Keratinocyte (primary cell): ENCODE measurements around the gene VAMP1. TPM values are rescaled to one million over a fixed set of nuclear protein-coding genes. Genes with fewer than 3 reads are reported as not detected.

Source experiments
- DNase-seq: peaks from one replicate; pipeline ENCODE4 v3.0.0-alpha.2; 2011; ENCODE audit warnings: low read depth, missing footprints, low spot score
- FAIRE-seq: peaks from 2 replicates; lab custom pipeline; 2011; peaks lifted over from hg19 to GRCh38; lab: Jason Lieb, UNC
- H2AFZ ChIP-seq: 2 replicates; pipeline ENCODE4 v1.6.0; 2012; ENCODE audit warnings: low read length, control low read depth, inconsistent platforms; ENCODE audit not compliant: control insufficient read depth
- H3K27ac ChIP-seq: 2 replicates; pipeline ENCODE4 v1.5.1; 2011; ENCODE audit warnings: low read length; ENCODE audit not compliant: control insufficient read depth, insufficient read depth
- H3K27me3 ChIP-seq: 3 replicates; pipeline ENCODE4 v1.6.0; 2011; ENCODE audit warnings: low read length; ENCODE audit not compliant: control insufficient read depth, insufficient read depth; ENCODE audit errors: extremely low read depth
- H3K36me3 ChIP-seq, 2 experiments: 2 replicates in 1 of 2; 3 replicates in 1 of 2; pipeline ENCODE4 v1.5.1; 2011; ENCODE audit warnings: low read length in 2 of 2, mild to moderate bottlenecking in 1 of 2; ENCODE audit not compliant: control insufficient read depth in 2 of 2, insufficient read depth in 2 of 2; ENCODE audit errors: extremely low read depth in 1 of 2
- H3K4me1 ChIP-seq: 3 replicates; pipeline ENCODE4 v1.5.1; 2011; ENCODE audit warnings: low read length; ENCODE audit not compliant: control insufficient read depth, insufficient read depth; ENCODE audit errors: extremely low read depth
- H3K4me2 ChIP-seq: 3 replicates; pipeline ENCODE4 v1.6.0; 2011; ENCODE audit warnings: low read depth, low read length; ENCODE audit not compliant: control insufficient read depth, insufficient read depth; ENCODE audit errors: extremely low read depth
- H3K4me3 ChIP-seq, 3 experiments: fragments of 200-600 bp in 1 of 3; sonication (generic) in 1 of 3; 2 replicates in 2 of 3; 3 replicates in 1 of 3; pipeline ENCODE4 v1.5.1; 2011 to 2016; ENCODE audit warnings: low read length in 3 of 3, mild to moderate bottlenecking in 3 of 3, control low read depth in 2 of 3, inconsistent platforms in 1 of 3, low read depth in 1 of 3, mixed read lengths in 1 of 3, mixed run types in 1 of 3, moderate library complexity in 1 of 3; ENCODE audit not compliant: control insufficient read depth in 2 of 3, insufficient read depth in 2 of 3; ENCODE audit errors: extremely low read depth in 1 of 3
- H3K79me2 ChIP-seq: 2 replicates; pipeline ENCODE4 v1.6.0; 2012; ENCODE audit warnings: low read length; ENCODE audit not compliant: control insufficient read depth, insufficient read depth
- H3K9ac ChIP-seq: 3 replicates; pipeline ENCODE4 v1.6.0; 2011; ENCODE audit warnings: low read length; ENCODE audit not compliant: control insufficient read depth, insufficient read depth; ENCODE audit errors: extremely low read depth
- H3K9me1 ChIP-seq: 3 replicates; pipeline ENCODE4 v1.6.0; 2011; ENCODE audit warnings: low read length; ENCODE audit not compliant: control insufficient read depth, insufficient read depth; ENCODE audit errors: extremely low read depth
- H3K9me3 ChIP-seq: 2 replicates; pipeline ENCODE4 v1.5.1; 2012; ENCODE audit warnings: low read depth, low read length; ENCODE audit not compliant: control insufficient read depth
- H4K20me1 ChIP-seq: 3 replicates; pipeline ENCODE4 v1.6.0; 2011; ENCODE audit warnings: low read length; ENCODE audit not compliant: control insufficient read depth, insufficient read depth; ENCODE audit errors: extremely low read depth
- CTCF ChIP-seq, 3 experiments: IDR thresholded peaks in 1 of 3; conservative IDR thresholded peaks in 1 of 3; optimal IDR thresholded peaks in 1 of 3; 2 replicates in 2 of 3; 3 replicates in 1 of 3; pipeline versions ENCODE3 to v1.5.1; 2011; ENCODE audit warnings: low read length in 3 of 3, mild to moderate bottlenecking in 3 of 3, moderate library complexity in 2 of 3, control low read depth in 1 of 3, inconsistent platforms in 1 of 3; ENCODE audit not compliant: insufficient read depth in 2 of 3; ENCODE audit errors: extremely low read depth in 1 of 3
- EZH2 ChIP-seq: IDR thresholded peaks from one replicate; pipeline ENCODE4 v1.6.1; 2012; ENCODE audit warnings: inconsistent platforms, mild to moderate bottlenecking, low read length, moderate library complexity
- dilution Hi-C: fragments of 300-500 bp; cut with MboI; formaldehyde crosslinking; loops from one replicate; pipeline ENCODE4 v1.7.0; 2020; ENCODE audit warnings: low sequenced_read_pairs; ENCODE audit not compliant: extremely low pct_ligation_motif_present
- polyA plus RNA-seq, 5 experiments: library from polyadenylated mRNA; depleted of rRNA in 3 of 5; stranded (reverse) in 3 of 5; stranded (forward) in 1 of 5; unstranded in 1 of 5; fragments of >200 nt; gene quantifications; 1 replicate in 1 of 5; 2 replicates in 3 of 5; 3 replicates in 1 of 5; pipeline versions ENCODE4 v1.2.1 to v1.2.3, GENCODE V29; 2011 to 2012; ENCODE audit warnings: missing spikeins in 2 of 5, low read depth in 1 of 5, low replicate concordance in 1 of 5

Gene VAMP1
- polyA plus RNA-seq, 1 donor (not counting 4 experiments of a cell fraction or from before 2014, with no cell fraction given), result 6.7 TPM

DNA sequence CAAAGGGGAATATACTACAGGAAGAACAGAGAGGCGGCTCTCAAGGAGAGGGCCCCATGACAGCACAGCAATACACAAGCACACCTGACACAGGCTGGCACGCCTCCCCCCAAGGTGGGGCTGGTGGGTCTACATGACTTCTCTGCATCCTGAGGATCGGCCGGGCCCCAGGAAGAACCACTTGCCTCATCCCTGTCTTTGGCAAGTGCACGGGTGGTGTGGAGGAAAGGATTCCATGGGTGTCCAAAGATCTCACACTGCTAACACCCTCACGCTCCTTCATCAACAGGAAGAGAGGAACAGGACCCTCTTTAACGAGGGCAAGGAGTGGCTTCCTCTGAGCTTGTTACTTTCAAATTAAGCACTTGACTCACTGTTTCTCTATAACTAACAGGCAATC lies 7.3 kb downstream of the VAMP1 start:
- Histone ChIP-seq H3K27ac (no peak overlapping the region), H3K4me1 (peaks cover 4% of the 10 kb centered on the region)
- FAIRE-seq, result no peak

GRCh38 chr12:6462234-6462995 lies 8.1 kb downstream of the VAMP1 start:
- FAIRE-seq (no peak), DNase-seq (no peak)
- dilution Hi-C loops, result no loop called here
- no peaks in the 10 kb centered on the region for H4K20me1 ChIP-seq
- no peaks in the 10 kb centered on the region for H3K79me2 ChIP-seq
- peaks cover 4% of the 10 kb centered on the region for H3K4me1 ChIP-seq
- no peak overlapping the region for H3K4me3 ChIP-seq
- no peak for TF ChIP-seq EZH2
- no peak for TF ChIP-seq CTCF (optimal IDR thresholded peaks at IDR 0.05 in 1 of 3, IDR thresholded peaks at IDR 0.05 in 1 of 3, conservative IDR thresholded peaks at IDR 0.05 in 1 of 3; ENCODE audit: extremely low read depth in 1 of 3, insufficient read depth in 2 of 3, low read length in 3 of 3)
- H3K9me1 ChIP-seq, result no peaks in the 10 kb centered on the region
- no peak overlapping the region for H3K9ac ChIP-seq
- no peak overlapping the region for H3K4me2 ChIP-seq
- H2AFZ ChIP-seq, result no peak overlapping the region
- no peaks in the 10 kb centered on the region for H3K9me3 ChIP-seq
- no peak overlapping the region for H3K27ac ChIP-seq
- H3K27me3 ChIP-seq, result no peaks in the 10 kb centered on the region
- H3K36me3 ChIP-seq, result peaks cover 16 to 31% of the 10 kb centered on the region in 2 experiments

More for the DNA sequence above, 7.3 kb downstream of the VAMP1 start:
- H3K4me2 ChIP-seq, result no peak overlapping the region
- no peaks in the 10 kb centered on the region for H4K20me1 ChIP-seq
- no peaks in the 10 kb centered on the region for H3K27me3 ChIP-seq
- DNase-seq, result no peak
- dilution Hi-C loops, result no loop called here
- no peak overlapping the region for H2AFZ ChIP-seq
- no peak overlapping the region for H3K9ac ChIP-seq
- no peak for TF ChIP-seq EZH2
- TF ChIP-seq CTCF (optimal IDR thresholded peaks at IDR 0.05 in 1 of 3, IDR thresholded peaks at IDR 0.05 in 1 of 3, conservative IDR thresholded peaks at IDR 0.05 in 1 of 3; ENCODE audit: extremely low read depth in 1 of 3, insufficient read depth in 2 of 3, low read length in 3 of 3), result no peak
- H3K4me3 ChIP-seq, result no peak overlapping the region
- no peaks in the 10 kb centered on the region for H3K9me1 ChIP-seq
- peaks cover 15 to 28% of the 10 kb centered on the region in 2 experiments for H3K36me3 ChIP-seq
- no peaks in the 10 kb centered on the region for H3K79me2 ChIP-seq
- H3K9me3 ChIP-seq, result no peaks in the 10 kb centered on the region
